Cardiac septum (tissue), 1 donor: ENCODE results near the gene ADGRE2. TPM values are rescaled to one million over a fixed set of nuclear protein-coding genes. Genes with fewer than 3 reads are reported as not detected.
"Not testable (repeated sequence)": the region's sequence is repeated elsewhere in the genome, so short reads cannot be mapped to it uniquely, and the experiment has no call there.

ENCODE experiments used
- DNase-seq: peaks from one replicate; pipeline ENCODE4 v3.0.0-alpha.2; 2020; ENCODE audit warnings: low spot score
- intact Hi-C: fragments of 100-400 bp; cut with DNase I; formaldehyde crosslinking; loops from one replicate; pipeline ENCODE4 v1.14.0; 2022
- total RNA-seq: library from RNA; stranded (reverse); fragmentation: NEBNext Ultra II Directional; extraction: Animal tissue kit (Norgen Biotek cat#: 25700); gene quantifications from one replicate; pipeline ENCODE4 v1.2.1, GENCODE V29; 2021
- donor health status: DM: no; HTN: no; CAD: no.

The ADGRE2 gene
- total RNA-seq, 1 donor from 2014 or later: 2.5 TPM

DNA sequence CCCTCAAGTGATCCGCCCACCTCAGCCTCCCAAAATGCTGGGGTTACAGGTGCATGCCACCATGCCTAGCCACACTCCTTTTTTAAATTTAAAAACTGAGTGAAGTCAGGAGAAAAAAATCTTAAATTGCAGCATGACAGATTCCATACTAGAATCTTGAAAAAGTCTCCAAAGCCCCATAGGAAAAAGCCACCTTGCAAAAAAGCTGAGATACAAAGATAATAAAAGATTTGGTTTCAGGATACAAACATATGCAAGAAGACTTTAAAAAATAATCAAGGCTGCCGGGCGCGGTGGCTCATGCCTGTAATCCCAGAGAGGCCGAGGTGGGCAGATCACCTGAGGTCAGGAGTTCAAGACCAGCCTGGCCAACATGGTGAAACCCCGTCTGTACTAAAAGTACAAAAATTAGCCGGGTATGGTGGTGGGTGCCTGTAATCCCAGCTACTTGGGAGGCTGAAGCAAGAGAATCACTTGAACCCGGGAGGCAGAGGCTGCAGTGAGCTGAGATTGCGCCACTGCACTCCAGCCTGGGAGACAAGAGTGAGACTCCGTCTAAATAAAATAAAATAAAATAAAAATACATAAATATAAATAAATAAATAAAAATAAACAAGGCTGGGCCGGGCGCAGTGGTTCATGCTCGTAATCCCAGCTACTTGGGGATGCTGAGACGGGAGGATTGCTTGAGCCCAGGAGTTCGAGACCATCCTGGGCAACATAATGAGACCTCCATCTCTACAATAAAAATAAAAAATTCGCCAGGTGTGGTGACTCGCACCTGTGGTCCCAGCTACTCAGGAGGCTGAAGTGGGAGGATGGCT lies 3.6 kb upstream of the ADGRE2 start:
- DNase-seq, intact Hi-C loops: not testable (repeated sequence)

DNA sequence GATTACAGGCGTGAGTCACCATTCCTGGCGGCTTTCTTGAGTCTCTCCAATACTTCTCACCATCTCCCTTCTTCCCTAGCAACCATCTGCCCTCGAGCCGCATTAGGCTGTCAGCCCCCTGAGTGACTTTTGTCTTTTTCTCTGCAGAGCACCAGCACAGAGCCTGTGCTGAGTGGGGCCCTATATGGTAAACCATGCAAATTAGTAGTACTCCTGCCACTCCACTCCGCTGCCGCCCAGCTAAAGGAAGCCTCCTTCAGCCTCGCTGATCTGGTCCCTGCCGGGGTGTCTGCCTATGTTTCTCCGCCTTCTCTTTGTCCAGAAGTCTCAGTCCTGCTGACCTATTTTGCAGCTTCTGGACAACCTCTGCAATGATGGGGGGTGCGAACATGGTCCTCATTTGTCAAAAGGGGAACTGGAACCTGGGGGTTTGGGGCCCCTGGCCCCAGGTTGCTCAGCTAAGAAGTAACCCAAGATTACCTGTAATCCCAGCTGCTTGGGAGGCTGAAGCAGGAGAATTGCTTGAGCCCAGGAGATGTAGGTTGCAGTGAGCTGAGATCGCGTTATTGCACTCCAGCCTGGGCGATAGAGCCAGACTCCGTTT lies 2.4 kb upstream of the ADGRE2 start:
- DNase-seq, intact Hi-C loops: not testable (repeated sequence)

DNA sequence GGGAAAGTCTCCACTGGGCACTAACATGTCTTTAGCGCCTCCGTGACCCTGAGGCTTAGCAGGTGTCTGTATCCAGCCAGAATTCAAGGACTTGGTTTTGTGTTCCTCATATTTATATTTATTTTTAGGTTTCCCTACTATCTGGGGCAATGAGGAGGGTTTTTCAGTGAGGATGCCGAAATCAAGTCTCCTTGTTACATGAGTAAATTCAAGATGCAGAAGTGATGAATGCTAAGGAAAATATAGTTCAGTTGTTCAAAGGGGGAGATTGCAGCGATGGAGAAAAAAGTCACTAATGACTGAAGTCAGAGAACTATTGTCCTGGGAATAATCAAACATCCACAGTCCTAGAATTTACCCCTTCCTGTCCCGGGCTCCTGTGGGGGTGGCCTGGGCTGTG lies 791 bp upstream of the ADGRE2 start:
- DNase-seq: no peak
- intact Hi-C loops: no loop called here

DNA sequence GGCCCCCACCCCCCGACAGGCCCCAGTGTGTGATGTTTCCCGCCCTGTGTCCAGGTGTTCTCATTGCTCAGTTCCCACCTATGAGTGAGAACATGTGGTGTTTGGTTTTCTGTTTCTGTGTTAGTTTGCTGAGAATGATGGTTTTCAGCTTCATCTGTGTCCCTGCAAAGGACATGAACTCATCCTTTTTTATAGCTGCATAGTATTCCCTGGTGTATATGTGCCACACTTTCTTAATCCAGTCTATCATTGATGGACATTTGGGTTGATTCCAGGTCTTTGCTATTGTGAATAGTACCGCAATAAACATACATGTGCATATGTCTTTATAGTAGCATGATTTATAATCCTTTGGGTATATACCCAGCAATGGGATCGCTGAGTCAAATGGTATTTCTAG lies 715 bp downstream of the ADGRE2 start:
- intact Hi-C loops, DNase-seq: not testable (repeated sequence)

DNA sequence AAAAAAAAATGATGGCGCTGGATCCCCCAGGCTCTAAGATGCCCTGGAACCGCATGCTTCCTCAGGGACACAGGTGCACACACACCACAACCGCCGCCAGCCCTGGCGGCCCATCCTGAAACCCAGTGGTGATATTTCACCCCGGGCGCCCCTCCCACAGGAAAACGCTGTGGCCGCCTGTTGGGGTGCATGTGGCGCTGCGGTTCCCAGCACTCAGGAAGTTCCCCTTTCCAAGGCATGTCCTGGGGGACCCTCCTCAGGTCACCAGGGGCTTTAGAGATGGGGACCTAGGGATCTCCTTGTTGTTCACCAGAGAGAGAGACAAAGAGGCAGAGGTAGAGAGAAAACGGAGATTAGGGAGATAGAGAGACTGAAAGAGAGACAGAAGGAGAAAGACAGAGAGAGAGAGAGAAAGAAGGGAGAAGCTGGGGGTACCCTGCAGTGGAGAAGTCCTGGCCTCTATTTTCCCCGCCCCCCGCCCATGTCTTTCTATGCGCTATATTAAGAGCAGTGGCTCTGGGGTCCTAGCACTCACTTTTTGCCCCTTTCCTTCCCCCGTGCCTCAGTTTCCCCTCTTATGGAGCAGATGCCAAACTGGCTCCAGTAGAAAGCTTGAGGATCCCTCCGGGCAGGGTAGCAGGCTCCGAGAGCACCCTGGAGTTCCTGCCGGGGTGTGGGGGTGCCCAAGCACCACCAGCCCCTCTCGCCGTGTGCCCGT lies 2.3 kb downstream of the ADGRE2 start:
- DNase-seq: peak; percentile 87
- intact Hi-C loops: no loop called here

DNA sequence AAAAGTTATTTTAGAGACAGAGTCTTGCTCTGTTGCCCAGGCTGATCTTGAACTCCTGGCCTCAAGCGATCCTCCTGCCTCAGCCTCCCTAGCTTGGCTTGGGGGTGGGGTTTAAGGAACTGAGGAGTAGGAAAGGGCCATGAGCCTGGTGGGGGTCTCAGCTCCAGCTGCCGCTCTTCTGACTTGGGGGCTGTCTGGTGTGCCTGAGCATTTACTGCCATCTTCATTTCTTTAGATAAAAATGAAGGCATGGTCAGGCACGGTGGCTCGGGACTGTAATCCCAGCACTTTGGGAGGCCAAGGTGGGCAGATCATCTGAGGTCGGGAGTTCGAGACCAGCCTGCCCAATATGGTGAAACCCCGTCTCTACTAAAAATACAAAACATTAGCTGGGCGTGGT lies 3.0 kb downstream of the ADGRE2 start:
- DNase-seq, intact Hi-C loops: not testable (repeated sequence)

DNA sequence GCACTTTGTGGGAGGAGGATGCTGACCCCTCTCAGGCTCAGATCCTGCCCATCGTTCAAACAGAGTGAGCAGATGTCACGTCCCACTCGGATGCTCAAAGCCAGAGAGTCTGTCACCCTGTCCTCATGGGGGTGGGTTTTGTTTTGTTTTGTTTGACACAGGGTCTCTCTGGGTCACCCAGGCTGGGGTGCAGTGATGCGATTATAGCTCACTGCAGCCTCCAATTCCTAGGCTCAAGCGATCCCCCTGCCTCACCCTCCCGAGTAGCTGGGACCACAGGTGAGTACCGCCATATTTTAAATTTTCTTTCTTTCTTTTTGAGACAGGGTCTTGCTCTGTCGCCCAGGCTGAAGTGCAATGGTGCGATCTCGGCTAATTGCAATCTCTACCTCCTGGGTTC lies 4.0 kb downstream of the ADGRE2 start:
- DNase-seq: no peak
- intact Hi-C loops: no loop called here

DNA sequence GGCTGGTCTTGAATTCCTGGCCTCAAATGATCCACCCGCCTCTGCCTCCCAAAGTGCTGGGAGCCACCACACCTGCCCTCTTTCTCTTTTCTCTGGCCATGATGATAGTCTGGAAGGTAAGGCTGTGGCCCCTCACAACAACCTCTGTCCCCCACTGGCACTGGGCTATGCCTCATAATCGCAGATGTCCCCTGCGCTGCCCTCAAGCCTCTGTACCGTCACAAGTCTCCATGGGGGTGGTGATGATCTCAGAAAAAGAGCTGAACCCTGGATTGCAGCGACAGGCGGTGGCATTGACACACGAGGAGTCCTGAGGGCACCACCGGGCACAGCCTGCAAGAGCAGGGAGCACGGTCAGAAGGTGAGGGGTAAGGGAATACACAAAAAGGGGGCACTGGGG lies 4.6 kb downstream of the ADGRE2 start:
- intact Hi-C loops, DNase-seq: not testable (repeated sequence)

DNA sequence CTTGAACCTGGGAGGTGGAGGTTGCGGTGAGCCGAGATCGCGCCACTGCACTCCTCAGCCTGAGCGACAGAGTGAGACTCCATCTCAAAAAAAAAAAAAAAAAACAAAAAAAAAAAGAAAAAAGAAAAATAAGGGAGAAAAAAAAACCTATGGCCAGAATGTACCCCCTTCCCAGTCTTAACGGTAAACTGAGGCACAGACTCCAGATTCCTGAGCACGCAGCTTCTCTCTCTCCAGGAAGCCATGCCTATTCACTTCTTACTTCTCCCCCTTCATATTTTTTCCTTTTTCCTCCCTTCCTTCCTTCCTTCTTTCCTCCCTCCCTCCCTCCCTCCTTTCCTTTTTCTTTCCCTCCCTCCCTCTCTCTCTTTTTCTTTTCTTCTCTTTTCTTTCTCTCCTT lies 5.4 kb downstream of the ADGRE2 start:
- intact Hi-C loops: no loop called here
- DNase-seq: no peak

DNA sequence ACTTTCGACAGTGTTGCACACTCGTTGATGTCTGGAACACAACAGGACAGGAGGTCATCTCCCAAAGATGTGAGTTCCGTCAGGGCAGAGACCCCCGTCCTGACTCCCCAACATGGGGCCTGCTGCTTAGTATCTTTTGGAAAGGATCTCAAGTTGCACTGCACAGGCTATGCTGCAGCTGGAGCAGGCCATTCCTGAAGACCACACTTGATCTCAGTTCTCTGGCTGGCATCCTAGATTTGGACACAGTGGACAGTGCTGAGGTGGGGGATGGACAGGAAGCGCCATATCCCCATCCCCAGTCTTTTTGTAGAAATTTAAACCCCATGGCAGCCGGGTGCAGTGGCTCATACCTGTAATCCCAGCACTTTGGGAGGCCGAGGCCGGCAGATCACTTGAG lies 5.9 kb downstream of the ADGRE2 start:
- intact Hi-C loops: no loop called here
- no peak for DNase-seq

DNA sequence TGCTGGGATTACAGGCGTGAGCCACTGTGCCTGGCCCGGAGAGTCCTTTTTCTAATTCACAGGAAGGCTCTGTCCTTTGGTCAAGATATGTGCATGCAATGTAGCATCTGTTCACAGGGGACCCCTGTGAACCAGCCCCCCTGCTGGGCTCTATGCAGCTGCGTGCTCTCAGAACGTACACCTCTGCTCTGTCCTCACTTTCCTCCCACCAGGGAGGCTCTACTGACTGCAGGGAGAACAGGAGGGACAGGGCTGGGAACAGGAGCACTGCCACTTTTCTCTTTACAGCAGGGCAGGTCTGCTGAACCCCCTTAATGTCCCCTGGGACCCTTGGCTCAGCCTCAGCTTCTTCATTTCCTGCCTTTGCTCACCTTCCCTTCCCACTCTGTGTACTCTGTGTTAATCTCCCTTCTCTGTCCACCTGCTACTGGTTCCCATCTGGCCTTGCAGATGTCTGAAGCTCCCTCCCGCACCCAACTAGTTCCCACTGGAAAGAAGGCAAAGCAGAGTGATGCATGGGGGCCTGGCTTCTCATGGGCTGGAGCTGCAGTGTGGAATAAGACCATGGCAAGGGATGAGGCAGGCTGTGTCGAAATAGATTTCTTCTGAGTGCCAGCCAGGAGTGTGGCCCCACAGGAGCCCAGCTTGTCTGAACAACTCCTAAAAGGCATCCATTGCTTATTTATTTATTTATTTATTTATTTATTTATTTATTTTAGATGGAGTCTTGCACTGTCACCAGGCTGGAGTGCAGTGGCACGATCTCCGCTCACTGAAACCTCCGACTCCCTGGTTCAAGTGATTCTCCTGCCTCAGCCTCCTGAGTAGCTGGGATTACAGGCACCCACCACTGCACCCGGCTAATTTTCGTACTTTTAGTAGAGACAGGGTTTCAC lies 7.2 kb downstream of the ADGRE2 start:
- peak; percentile 33 for DNase-seq
- intact Hi-C loops: no loop called here

DNA sequence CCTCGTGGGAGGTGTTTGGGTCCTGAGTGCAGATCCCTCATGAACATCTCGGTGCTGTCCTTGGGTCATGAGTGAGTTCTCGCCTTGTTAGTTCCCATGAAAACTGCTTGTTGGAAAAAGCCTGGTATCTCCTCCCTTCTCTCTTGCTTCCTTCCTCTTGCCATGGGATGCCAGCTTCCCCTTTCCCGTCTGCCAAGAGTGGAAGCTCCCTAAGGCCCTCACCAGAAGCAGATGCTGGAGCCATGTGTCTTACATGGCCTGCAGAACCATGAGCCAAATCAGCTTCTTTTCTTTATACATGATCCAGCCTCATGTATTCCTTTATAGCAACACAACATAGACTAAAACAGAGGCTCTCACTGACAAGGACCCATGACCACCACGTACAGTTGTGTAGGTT lies 8.2 kb downstream of the ADGRE2 start:
- intact Hi-C loops: no loop called here
- no peak for DNase-seq

DNA sequence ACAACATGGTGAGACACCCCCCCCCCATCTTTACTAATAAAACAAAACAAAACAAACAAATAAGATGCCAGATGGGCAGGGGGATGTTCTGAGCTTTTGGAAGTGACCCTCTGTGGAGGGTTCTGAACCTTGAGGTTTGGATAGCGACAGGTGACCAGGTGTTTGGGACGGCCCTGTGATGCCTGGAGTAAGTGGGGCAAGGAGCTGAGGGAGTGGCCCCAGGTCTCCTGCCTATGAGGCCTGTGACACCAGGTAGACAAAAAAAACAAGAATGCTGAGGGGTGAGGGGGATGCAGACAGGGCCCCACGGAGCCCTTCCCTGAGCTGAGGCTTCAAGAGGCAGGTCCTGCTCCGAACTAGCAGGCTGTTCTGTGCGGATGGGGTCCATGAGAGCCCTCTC lies 9.2 kb downstream of the ADGRE2 start:
- intact Hi-C loops: no loop called here
- DNase-seq: no peak

DNA sequence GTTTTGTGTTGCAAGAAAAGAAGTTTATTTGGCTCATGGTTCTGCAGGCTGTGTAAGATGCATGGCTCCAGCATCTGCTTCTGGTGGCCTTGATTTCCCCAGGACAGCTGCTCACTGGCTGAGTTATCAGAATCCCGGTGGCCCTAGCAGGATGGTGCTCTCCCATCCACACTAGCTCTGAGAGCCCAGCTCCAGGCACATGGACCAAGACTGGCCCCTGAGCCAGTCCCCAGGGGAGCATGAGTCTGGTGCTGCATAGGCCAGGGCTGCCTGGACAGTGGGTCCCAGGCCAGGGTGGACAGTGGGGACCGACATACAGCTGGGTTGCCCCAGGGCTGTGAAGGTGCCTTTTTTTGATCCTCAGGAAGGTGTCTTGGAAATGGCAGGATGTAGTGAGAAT lies 10.4 kb downstream of the ADGRE2 start:
- no peak for DNase-seq
- intact Hi-C loops: no loop called here

DNA sequence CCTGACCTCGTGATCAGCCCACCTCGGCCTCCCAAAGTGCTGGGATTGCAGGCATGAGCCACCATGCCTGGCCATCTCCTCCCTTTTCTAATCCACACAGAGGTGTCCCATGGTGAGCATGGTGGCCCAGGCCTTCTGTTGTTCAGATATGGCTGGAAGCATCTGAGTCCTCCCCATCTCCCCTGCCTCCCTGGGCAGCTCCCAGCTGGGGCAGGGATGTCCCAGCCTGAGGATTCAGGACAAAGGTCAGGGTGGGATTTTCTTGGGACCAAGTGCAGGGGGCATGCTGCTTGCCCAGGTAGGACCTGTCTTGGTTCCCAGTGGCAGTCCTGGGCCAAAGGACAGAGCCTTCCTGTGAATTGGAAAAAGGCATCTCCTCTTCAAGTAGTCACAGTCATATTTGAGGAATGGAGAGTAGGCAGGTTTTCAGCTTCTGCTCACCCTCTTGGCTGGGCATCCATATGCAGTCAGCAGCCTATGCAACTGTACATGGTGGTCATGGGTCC lies 10.8 kb downstream of the ADGRE2 start:
- intact Hi-C loops: no loop called here

DNA sequence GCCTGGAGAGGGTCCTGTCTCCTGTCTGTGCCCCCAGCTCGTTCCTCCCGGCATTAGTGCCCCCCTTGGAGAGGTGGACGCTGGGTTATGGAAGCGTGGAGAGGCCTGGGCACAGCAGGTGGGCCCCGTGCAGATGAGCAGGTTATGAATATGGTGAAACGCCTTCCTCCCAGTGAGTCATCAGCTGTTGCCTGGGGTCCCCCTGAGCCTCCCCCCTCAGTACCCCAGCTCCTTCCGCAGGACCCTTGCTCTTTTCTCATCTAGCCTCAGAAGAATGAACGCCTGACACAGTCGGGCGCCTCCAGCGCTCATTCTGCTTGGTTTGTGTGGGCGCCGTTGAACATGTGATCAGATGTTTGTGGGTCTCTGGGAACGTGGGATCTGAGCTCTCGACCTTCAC lies 12.5 kb downstream of the ADGRE2 start:
- intact Hi-C loops, DNase-seq: not testable (repeated sequence)

More for the DNA sequence above, 10.8 kb downstream of the ADGRE2 start:
- no peak for DNase-seq

DNA sequence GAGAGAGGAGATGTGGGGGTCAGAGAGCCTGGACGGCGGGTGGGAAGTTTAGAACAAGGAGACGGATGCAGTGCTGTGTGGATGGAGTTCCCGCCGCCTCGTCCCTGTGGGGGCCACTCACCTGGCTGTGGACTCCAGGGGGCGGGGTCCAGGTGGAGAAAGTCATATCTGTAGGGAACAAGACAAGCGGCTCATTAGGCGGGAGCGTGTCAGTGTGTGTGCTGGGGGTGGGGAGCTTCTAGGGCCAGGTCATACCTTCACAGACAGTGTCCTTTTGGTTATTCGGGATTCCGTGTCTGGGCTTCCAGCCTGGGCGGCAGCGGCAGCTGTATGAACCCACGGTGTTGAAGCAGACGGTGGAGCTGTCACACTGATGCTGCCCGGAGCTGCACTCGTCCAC lies 13.0 kb downstream of the ADGRE2 start:
- intact Hi-C loops, DNase-seq: not testable (repeated sequence)

DNA sequence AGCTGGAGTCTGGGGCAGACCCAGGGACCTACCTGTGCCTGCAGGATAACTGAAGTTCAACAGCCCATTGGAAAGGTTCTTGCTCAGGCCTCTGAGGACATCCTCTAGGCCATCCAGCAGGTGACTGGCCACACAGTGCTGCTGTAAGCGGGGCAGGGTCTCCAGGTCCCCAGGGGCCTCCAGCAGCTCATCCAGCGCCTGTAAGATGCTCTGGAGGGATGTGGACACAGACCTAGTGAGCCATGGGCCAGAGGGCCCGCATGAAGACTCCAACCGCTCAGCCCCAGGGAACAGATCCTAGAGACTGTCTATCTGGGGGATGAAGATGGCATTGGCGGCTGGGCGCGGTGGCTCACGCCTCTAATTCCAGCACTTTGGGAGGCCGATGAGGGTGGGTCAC lies 14.0 kb downstream of the ADGRE2 start:
- intact Hi-C loops: no loop called here

DNA sequence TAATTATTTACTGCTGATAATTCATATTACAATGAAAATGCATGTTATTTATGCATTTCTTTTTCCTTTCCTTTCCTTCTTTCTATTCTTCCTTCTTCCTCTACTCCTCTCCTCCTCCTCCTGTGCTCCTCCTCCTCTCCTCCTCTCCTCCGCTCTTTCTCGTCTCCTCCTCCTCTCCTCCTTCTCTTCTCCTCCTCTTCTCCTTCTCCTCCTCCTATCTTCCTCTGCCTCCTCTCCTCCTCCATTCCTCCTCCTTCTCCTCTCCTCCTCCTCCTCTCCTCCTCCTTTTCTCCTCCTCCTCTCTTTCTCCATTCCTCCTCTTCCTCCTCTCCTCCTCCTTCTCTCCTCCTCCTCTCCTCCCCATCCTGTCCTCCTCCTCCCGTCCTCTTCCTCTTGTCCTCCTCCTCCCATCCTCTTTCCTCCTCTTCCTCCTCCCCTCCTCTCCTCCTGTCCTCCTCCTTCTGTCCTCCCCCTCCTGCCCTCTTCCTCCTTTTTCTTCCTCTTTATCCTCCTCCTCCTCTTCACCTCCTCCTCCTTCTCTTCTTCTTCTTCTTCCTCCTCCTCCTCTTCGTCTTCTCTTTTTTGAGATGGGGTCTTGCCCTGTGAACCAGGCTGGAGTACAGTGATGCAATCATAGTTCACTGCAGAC lies 14.7 kb downstream of the ADGRE2 start:
- DNase-seq: no peak
- intact Hi-C loops: no loop called here

More for the DNA sequence above, 14.0 kb downstream of the ADGRE2 start:
- DNase-seq: no peak
